Measurements from ENCODE around the gene AKAP8L.
"Not testable (repeated sequence)": the region's sequence is repeated elsewhere in the genome, so short reads cannot be mapped to it uniquely, and the experiment has no call there.

The AKAP8L gene

GRCh38 chr19:15412832-15413231, 6.0 kb downstream of the AKAP8L start:
- no peak for DNase-seq

- DNase-seq: not testable (repeated sequence)
Measured at GRCh38 chr19:15411351-15411750, 7.4 kb downstream of the AKAP8L start.

- no peak for DNase-seq
Measured at GRCh38 chr19:15404780-15405211, 14.0 kb downstream of the AKAP8L start.

GRCh38 chr19:15404097-15404779, 14.6 kb downstream of the AKAP8L start:
- no peak for DNase-seq

GRCh38 chr19:15403151-15403531, 15.6 kb downstream of the AKAP8L start:
- DNase-seq: no peak

- DNase-seq: no peak
Measured at GRCh38 chr19:15402411-15403150, 16.2 kb downstream of the AKAP8L start.

- DNase-seq: no peak
Measured at GRCh38 chr19:15401397-15401710, 17.4 kb downstream of the AKAP8L start.

- DNase-seq: no peak
Measured at GRCh38 chr19:15400521-15401396, 18.0 kb downstream of the AKAP8L start.

GRCh38 chr19:15399635-15400034, 19.2 kb downstream of the AKAP8L start:
- DNase-seq: no peak

GRCh38 chr19:15399234-15399515, 19.6 kb downstream of the AKAP8L start:
- DNase-seq: no peak

- no peak for DNase-seq
Measured at GRCh38 chr19:15398501-15399233, 20.1 kb downstream of the AKAP8L start.

- no peak for DNase-seq
Measured at GRCh38 chr19:15397782-15398181, 21.0 kb downstream of the AKAP8L start.

- DNase-seq: no peak
Measured at GRCh38 chr19:15397236-15397635, 21.6 kb downstream of the AKAP8L start.

- no peak for DNase-seq
Measured at GRCh38 chr19:15396436-15396835, 22.4 kb downstream of the AKAP8L start.

- not testable (repeated sequence) for DNase-seq
Measured at GRCh38 chr19:15395251-15395650, 23.5 kb downstream of the AKAP8L start.

- DNase-seq: no peak
Measured at GRCh38 chr19:15394426-15394825, 24.4 kb downstream of the AKAP8L start.

GRCh38 chr19:15393963-15394362, 24.8 kb downstream of the AKAP8L start:
- no peak for DNase-seq

GRCh38 chr19:15390814-15391213, 28.0 kb downstream of the AKAP8L start:
- no peak for DNase-seq

- DNase-seq: no peak
Measured at GRCh38 chr19:15381864-15382263, 36.9 kb downstream of the AKAP8L start.

- no peak for DNase-seq
Measured at GRCh38 chr19:15381429-15381828, 37.4 kb downstream of the AKAP8L start.

GRCh38 chr19:15379999-15380647, 38.7 kb downstream of the AKAP8L start:
- no peak for DNase-seq
